HG03097 (cell line): ENCODE results near the gene RAP2B.
"Not testable (repeated sequence)": the region's sequence is repeated elsewhere in the genome, so short reads cannot be mapped to it uniquely, and the experiment has no call there.

Source experiments
- ATAC-seq: cut with Tn5 transposase; IDR thresholded peaks from one replicate; pipeline ENCODE4 v1.9.1; 2021; ENCODE audit not compliant: unreplicated experiment, low FRiP score

Gene RAP2B

GRCh38 chr3:153161714-153162512 lies at the start of gene RAP2B:
RAP2B (plus strand) TSS chr3:153162226; CDS start chr3:153162694, 468 bp downstream.
- peak; percentile 46 for ATAC-seq

DNA sequence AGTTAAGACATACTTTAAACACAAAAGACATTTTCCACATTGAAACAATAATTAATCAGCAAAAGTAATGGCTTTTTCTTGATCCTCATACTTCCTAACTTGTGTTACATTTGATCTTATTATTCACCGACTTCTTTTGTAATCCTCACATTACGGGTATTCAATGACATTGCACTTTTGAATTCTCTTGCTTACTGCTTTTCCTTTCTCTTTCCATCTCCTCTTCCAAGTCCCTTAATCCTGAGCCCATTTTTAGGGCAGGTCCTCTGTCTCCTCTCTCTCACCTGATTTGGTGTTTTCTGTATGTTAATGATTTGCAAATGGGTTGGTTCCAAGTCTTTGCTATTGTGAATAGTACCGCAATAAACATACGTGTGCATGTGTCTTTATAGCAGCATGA lies 48.5 kb upstream of the RAP2B start:
- ATAC-seq, result no peak

GRCh38 chr3:153114270-153114669 lies 47.8 kb upstream of the RAP2B start:
- ATAC-seq, result not testable (repeated sequence)

DNA sequence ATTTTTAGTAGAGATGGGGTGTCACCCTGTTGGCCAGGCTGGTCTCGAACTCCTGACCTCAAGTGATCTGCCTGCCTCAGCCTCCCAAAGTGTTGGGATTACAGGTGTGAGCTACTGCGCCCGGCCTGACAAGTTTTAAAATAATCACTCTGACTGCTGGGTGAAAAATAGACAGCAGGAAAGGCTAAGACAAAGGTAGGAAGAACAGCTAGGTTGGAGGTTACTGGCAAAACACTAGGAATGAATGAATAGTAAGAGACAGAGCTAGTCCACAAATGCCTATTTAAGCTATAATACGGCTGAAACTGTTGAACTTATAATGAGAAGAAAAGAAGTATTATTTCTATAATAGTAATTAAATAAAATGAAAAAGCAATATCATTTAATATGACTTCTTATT lies 46.7 kb upstream of the RAP2B start:
- no peak for ATAC-seq

DNA sequence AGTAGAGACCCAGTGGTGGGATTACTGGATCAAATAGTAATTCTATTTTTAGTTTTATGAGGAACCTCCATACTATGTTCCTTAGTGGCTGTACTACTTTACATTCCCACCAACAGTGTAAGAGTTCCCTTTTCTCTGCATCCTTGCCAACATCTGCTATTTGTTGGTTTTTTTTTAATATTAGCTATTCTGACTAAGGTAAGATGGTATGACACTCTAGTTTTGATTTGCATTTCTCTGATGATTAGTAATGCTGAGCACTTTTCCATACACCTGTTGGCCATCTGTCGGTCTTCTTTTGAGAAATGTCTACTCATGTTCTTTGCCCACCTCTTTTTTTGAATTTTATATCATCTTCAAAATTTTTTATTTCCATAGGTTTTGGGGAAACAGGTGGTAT lies 34.2 kb upstream of the RAP2B start:
- ATAC-seq, result no peak

- ATAC-seq, result no peak
Measured at GRCh38 chr3:153129426-153129825, 32.6 kb upstream of the RAP2B start.

DNA sequence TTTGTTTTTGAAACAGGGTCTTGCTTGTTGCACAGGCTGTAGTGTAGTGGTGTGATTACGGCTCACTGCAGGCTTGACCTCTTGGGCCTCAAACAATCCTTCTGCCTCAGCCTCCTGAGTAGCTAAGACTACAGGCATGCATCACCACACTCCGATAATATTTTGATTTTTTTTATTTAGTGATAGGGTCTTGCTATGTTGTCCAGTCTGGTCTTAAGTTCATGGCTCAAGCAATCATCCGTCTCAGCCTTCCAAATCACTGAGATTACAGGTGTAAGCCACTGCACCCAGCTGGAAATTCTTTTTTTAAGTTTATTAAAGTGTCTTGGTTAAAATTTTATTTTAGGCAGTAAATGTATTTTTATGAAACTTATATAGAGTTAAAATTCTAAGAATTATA lies 32.2 kb upstream of the RAP2B start:
- no peak for ATAC-seq

- peak; percentile 91 for ATAC-seq
Measured at GRCh38 chr3:153130312-153130977, 31.6 kb upstream of the RAP2B start.

DNA sequence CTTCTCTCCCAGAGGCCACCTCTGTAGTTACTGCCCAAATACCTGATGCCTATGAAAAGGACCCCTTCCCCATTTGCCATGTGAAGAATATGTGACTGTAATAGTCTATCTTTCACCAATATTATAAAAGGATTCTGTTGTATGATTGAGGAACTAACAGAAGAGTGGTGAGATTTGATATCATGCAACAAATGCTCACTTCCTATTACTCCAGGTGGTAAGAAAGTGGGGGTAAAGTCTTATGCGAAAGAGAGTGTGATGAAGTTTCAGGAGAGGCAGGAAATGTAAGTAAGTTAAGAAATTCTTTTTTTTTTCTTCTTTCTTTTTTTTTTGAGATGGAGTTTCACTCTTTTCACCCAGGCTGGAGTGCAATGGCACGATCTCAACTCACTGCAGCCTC lies 24.4 kb upstream of the RAP2B start:
- no peak for ATAC-seq

DNA sequence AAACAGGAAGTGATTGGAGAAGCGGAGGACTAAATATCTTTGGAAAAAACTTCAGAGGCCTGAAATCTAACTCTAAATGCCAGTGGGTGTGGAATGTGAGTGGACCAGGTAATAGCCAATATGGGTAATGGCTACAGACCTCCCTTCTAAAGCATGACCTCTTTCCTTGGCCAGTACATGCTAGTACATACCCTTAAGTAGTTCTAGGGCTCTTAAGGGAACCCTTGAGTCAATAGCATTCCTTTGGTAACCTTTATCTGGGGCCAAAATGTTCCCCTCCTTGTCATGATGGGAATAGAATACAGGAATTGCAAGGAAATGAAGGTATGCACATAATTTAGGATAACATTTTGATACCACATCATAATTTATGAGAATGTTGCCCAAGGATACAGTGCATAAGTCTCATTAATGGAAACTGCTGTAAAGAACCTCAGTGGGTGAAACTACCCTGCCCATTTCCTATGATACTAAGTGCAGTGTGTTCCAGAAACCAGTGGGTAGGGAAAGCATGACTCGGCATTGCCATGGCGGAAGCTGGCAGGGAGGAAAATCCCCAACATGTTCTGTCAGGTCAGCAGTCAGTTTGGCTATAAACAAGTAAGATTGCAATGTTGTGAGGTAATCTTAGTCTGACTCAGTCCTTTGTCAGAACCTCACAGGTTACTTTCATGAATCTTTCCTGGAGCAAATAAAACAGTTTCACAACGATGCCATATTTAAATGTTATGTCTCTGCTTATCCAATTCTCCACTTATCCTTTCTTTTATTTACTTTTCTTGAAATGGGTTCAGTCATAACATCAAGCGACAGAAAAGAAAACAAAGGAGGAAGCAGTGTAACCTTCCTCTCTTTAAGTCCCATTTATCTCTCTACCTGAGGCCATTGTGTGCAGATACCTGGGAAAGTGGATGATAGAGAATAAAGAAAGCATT lies 23.5 kb upstream of the RAP2B start:
- peak; percentile 82 for ATAC-seq

GRCh38 chr3:153142961-153143360 lies 19.1 kb upstream of the RAP2B start:
- ATAC-seq, result no peak

GRCh38 chr3:153144071-153144470 lies 18.0 kb upstream of the RAP2B start:
- no peak for ATAC-seq

DNA sequence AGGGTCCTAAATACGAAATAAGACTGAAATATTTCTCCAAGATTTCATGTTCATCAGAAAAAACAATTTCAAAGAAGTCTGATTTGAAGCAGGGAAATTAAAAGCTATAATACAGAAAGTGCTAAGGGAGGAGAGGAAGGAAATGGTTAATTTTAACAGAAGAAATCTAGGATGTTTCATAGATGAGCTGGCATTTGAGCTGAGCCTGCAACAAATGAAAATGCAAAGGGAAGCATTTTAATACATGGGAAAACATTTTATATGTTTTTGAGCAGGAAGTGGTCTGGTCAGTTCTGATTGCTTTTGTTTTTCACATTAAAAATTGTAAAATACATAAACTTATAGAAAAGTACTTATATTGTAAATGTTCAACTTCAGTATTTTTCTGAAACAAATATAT lies 17.2 kb upstream of the RAP2B start:
- ATAC-seq, result no peak

GRCh38 chr3:153145454-153145853 lies 16.6 kb upstream of the RAP2B start:
- no peak for ATAC-seq

- no peak for ATAC-seq
Measured at GRCh38 chr3:153146191-153147053, 15.6 kb upstream of the RAP2B start.

- ATAC-seq, result no peak
Measured at GRCh38 chr3:153150991-153151390, 11.0 kb upstream of the RAP2B start.

DNA sequence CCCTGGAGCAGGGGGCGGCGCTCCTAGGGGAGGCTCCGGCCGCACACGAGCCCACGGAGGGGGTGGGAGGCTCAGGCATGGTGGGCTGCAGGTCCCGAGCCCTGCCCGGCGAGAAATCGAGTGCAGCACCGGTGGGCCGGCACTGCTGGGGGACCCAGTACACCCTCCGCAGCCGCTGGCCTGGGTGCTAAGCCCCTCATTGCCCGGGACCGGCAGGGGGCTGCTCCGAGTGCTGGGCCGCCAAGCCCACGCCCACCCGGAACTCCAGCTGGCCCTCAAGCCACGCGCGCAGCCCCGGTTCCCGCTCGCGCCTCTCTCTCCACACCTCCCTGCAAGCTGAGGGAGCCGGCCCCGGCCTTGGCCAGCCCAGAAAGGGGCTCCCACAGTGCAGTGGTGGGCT lies 6.2 kb upstream of the RAP2B start:
- ATAC-seq, result not testable (repeated sequence)

DNA sequence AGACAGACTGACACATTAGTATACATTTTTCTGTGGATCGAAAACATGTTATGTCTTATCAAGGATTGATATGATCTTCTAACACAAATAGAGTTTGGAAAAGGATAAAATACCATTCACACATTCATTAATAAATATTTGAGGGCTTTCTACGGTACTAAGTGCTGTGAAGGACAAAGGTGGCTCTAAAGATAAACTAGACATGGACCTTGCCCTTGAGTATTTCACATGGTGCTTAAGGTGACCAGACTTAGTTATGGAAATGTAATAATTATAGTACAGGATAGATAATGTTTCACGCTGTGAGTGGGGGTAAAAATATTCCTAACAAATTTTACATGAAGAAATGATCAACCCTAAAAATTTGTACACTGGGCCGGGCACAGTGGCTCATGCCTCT lies 3.8 kb upstream of the RAP2B start:
- ATAC-seq, result no peak

GRCh38 chr3:153158961-153159735 lies 2.9 kb upstream of the RAP2B start:
- no peak for ATAC-seq
